ENCODE data around the gene PHF23. TPM values are rescaled to one million over a fixed set of nuclear protein-coding genes. Genes with fewer than 3 reads are reported as not detected.
A peak's percentile ranks its signal among the peaks of the same experiment; 100 is the strongest.

Gene PHF23
- polyA plus RNA-seq, 3 donors = 51.3 to 65.8 (median 53.1) TPM

DNA sequence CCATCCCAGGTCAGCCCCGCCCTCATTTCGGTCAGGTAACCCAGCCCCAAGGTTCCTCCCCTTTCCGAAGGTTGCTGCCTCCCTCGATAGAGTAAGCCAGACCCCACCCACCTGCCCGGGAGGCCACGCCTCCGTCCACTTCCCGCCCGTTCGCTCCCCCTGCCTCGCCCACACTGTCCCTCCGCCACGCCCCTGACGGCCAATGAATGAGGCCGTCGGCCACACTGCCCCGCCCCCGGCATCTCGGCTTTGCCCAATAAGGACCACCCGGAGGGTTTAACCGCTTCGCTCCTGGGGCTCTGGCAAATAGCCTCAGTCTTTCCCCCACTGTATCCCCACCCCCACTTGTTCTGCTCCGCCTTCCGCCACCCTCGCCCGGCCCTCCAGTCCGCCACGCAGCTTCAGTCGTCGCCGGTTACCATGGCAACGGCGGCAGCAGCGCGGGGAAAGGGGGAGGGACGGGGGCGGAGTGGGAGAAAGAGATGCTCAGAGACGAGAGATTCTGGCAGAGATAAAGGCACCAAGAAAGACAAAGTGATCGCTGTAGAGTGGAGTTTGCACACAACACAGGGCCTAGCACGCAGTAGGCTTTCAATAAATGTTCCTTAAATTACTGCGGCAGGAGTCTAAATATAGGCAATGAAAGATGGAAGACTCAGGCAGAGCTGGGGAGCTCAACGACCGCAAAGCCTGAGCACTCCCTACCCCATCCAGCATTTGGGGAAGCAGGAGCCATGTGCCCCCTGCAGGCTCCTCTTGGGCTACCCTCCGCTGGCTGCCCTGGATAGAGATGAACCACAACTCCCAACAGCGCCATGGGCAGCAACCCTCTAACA is 24.7 kb downstream of the PHF23 start:
- peak in 10 of 11 donors; percentile 94 to 98 (median 98) for DNase-seq (ENCODE audit: extremely low read depth in 1 of 11, low read depth in 9 of 11, low spot score in 4 of 11)

DNA sequence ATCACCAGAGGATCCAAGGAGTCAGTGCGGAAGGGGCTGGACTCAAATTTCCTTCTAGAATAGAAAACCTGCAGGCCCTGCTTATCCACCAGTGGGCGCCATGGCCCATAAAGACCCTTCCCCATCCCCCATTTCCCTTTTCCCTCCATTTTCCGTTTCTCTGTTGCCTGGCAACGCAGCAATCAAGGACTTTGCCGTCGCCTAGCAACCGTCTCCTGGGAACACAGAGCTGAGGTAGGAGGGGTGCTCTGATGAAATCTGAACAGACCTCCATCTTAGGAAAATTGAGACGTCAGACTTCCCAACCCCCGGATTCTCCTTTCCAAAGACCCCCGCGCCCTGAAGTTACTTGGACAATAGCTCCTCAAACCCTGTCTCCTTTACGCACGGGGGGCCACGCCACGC is 25.4 kb downstream of the PHF23 start:
- DNase-seq (ENCODE audit: extremely low read depth in 1 of 11, low read depth in 9 of 11, low spot score in 4 of 11) = peak in 10 of 11 donors; percentile 84 to 95 (median 90)

DNA sequence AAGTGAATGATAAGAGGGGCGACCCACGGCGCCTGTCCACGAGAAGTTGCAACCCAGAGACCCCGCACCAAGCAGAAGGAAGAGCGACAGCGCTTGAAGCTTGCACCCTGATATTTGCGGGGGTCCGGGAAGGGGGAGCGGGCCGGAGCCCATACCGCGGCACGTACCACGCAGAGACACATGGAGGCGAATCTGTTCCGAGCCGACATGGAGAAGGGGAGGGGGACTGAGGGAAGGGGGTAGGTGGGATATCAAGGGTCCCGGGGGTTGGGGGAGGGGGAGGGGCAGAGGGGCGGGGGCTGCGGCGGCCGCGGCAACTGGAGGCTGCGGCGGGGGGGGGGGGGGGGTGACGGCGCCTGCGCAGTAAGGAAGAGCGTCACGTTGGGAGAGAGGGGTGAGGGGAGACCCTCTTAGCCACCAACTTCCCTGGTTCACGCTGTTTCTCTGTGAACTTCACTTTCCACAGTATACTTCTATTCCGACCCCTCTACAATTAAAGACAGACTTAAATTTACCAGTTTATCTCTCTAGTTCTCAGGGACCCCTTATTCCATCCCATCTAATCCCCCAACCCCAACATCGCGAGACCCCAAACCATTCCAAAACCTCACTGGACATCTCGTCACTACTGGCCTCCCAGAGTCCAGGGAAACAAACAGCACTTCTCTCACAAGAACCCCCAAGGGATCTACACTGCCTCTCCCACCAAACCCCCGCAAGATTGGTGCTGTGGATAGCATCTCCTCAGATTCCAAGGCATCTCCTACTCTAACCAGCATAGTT is 27.6 kb downstream of the PHF23 start:
- DNase-seq (ENCODE audit: extremely low read depth in 1 of 11, low read depth in 9 of 11, low spot score in 4 of 11) = no peak

DNA sequence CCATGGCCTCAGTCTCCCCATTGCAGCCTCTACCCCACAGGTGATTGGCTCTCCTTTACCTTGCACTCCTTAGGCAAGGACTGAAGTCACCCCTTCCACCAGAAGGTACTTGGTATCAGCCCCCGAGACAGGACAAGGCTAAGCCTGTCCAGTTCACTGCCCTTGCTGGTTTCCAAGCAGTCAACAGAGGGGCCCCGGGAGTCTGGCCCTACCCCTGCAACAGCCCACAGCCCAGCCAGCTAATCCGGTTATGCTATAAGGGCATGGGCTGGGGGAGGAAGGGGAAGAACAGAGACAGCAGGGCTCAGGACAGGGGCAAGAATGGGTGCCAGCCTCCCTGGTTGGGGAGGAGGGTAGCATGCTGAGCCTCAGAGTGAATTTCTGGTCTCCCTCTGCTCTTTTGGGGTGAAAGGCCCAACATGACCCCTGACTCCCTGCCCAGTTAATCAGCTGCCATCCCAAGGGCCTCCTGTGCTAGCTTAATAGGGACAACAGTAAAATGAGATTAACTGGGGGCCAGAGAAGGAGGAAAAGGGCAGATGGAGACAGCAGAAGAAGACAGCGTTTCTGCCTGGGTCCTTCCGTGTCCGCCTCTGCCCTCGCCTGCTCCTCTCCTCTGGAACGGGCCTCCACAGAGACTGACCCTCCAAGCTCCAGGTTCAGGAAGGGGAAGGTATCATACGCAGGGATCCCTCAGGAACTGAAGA is 30.4 kb downstream of the PHF23 start:
- DNase-seq (ENCODE audit: extremely low read depth in 1 of 11, low read depth in 9 of 11, low spot score in 4 of 11) = no peak

DNA sequence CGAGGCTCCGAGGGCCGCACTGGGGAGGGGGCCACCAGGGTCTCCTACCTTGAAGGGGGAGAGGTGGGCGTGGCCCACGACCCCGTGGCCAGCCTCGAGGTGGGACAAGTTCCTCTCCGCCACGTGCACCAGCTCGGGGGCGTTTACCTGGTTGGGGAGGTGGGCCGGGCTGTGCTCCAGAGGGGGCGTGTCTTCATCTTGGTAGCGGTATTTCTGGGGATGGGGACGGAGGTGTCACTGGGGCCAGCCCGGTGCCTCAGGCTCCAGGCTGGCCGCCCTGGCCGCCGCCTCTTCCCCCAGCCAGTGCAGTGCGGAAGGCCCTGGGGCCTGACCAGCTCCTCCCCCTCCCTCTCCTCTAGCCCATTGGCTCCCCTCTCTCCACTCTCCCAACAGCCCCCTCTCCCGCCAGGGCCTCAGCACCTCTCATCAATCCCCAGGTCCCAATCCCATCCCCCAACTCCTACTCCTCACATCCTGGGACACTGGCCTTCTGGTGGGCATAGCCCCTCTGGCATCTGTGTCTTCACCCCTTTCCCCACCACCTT is 31.2 kb downstream of the PHF23 start:
- no peak for DNase-seq (ENCODE audit: extremely low read depth in 1 of 11, low read depth in 9 of 11, low spot score in 4 of 11)

DNA sequence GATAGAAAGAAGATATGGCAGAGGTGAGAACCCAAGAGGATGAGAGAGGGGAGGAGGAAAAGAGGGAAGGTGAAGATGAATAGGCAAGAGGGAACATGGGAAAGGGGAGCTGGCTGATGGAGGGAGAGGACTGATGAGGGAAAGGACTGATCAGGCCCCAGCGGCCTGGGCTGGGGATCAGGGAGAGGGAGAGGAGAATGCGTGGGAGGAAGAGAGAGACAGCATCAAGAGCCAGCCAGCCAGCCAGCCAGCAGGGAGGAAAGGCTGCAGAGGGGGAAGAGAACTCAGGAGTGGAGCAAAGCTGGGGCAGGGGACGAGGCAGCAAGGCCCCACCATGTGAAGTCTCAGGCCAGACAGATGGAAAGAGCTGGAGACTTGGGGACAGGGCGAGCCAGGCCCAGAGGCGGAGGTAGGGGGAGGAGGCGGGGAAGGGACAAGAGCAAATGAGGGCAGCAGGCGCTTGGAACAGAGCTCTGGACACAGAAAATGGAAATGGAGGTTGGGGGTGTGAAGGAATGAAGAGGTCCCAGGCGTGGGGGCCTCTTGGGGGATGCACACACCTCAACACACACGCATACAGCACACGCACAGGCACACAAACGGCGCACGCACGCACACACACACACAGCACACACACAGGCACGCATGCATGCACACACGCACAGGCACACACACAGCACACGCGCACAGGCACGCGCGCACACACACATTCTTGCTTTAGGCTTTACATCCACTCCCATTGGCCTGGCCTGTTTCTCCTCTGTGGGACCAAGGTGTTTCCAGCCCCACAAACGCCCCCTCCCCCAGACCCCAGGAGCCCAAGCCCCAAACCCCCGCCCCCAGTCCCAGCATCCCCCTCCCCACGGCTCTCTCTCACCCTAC is 31.9 kb downstream of the PHF23 start:
- no peak for DNase-seq (ENCODE audit: extremely low read depth in 1 of 11, low read depth in 9 of 11, low spot score in 4 of 11)

DNA sequence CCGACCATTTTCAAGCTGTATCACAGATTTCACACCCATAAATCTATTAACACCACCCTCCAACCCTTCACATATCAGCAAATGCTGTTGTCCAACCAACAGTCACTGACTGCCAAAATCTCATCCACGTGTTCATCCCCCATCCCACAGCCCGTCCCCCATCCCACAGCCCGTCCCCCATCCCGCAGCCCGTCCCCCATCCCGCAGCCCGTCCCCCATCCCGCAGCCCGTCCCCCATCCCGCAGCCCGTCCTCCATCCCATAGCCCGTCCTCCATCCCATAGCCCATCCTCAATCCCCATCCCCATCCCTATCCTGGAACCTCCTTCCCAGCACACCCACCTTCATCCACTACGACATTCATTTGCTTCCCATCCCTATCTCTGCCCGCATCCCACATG is 33.7 kb downstream of the PHF23 start:
- DNase-seq (ENCODE audit: extremely low read depth in 1 of 11, low read depth in 9 of 11, low spot score in 4 of 11) = no peak

DNA sequence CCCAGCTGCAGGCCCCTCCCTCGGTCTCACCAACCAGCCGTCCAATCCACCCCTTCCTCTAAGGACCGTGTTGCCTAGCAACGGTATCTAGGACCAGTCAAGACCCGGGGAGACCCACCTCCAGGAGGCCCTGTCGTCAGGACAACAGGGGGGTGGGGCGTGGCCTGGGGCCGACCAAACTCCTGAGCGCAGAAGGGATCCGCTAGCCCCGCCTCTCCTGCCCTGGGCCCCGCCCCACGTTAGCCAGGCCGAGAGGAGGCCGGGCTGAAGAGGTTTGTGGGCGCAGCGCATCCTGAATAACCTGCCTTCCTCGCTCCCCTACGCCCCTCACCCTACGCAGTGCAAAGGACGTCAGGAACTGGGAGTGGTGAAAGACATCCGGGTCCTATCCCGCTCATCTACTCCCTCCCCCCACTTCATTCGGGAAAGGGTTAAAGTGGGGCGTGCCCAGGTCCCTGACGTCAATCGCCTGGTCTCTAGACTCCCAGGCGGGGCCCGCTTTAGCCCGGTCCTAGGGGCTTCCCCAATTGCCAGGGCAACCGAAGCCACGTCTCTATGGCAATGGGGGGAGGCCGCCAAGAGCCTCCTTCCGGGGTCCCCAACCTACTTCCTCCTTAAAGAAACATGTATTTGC is 34.3 kb downstream of the PHF23 start:
- peak in 9 of 11 donors; percentile 76 to 85 (median 80) for DNase-seq (ENCODE audit: extremely low read depth in 1 of 11, low read depth in 9 of 11, low spot score in 4 of 11)

DNA sequence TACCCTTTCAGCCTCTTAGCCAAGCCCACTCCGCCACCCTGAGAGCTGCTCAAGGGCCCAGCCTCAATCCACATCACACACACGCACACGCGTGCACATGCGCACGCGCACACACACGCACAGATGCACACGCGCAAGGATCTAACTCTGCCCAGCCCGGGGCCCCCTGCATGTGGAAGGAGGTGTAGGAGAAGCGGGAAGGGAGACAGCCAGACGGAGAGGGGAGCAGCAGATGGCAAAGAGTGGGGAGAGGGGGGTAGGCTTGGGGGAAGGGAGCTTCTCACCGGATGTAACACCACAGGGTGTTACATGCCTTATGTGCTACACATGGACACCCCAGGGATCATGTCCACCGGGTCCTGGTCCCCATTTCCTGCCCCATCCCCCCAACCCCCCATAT is 34.9 kb downstream of the PHF23 start:
- no peak for DNase-seq (ENCODE audit: extremely low read depth in 1 of 11, low read depth in 9 of 11, low spot score in 4 of 11)

DNA sequence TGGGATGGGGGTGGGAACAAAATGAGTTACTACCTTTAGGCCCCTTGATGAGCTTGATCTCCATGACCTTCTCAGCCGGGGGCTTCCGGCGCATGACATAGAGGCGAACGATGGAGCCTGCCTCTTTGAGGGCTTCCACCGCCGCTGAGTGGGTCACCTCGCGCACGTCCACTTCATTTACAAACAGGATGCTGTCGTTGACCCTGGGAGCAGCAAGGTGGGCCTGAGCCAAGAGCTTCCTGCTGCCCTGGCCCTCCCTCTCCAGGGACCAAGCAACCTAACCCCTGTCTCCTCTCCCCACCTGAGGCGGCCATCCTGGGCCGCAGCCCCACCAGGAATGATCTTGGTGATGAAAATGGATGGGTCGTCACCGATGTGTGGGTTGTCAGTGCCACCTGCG is 35.9 kb downstream of the PHF23 start:
- no peak for DNase-seq (ENCODE audit: extremely low read depth in 1 of 11, low read depth in 9 of 11, low spot score in 4 of 11)

DNA sequence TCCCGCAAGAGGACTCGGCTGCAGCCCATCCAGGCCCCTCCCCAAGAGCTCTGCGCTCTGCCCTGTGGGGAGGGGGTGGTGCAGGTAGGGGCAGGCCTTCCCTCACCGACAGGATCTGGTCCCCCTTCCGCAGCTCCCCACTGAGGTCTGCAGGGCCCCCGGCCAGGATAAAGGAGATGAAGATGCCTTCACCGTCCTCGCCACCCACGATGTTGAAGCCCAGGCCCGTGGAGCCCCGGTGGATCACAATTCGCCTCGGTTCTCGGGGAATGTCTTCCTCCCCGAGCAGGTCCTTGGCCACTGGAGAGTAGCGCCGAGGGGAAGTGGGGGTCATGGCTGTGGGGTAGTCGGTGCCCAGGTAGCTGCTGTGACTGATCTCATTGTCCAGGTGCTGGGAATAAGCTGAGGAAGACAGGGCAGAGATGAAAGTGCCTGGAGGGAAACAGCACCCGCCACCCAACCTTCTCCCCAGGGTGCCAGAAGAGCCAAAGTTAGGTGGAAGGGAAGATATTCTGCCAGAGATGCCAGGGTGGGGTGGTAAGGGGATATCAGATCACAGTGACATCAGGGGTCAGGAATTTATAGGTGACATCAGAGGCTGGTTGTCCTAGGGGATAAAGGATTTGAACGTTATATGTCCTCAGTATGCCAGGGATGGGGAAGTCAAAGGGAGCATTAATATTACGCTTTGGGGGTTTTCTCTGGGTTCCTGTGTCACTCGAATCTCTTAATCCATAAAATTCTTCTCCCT is 42.4 kb downstream of the PHF23 start:
- no peak for DNase-seq (ENCODE audit: extremely low read depth in 1 of 11, low read depth in 9 of 11, low spot score in 4 of 11)

DNA sequence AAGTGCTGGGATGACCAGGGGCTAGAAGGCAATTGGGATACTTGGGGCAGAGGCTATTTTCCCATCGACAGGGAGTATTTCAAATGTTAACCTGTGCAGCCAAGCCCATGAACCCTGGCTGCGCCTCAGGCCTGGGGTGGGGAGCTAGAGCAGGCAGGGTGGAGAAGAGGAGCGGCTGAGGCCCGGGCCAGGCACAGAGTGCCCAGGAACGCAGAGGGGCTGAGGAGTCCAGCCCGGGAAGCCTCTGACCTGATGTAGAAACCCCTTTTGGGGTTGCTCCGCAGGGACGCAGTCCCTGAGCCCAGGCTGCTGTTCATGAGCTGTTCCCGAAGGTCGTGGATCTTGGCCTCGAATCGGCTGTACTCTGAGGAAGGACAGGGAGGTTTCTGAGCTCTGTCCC is 43.3 kb downstream of the PHF23 start:
- no peak for DNase-seq (ENCODE audit: extremely low read depth in 1 of 11, low read depth in 9 of 11, low spot score in 4 of 11)

DNA sequence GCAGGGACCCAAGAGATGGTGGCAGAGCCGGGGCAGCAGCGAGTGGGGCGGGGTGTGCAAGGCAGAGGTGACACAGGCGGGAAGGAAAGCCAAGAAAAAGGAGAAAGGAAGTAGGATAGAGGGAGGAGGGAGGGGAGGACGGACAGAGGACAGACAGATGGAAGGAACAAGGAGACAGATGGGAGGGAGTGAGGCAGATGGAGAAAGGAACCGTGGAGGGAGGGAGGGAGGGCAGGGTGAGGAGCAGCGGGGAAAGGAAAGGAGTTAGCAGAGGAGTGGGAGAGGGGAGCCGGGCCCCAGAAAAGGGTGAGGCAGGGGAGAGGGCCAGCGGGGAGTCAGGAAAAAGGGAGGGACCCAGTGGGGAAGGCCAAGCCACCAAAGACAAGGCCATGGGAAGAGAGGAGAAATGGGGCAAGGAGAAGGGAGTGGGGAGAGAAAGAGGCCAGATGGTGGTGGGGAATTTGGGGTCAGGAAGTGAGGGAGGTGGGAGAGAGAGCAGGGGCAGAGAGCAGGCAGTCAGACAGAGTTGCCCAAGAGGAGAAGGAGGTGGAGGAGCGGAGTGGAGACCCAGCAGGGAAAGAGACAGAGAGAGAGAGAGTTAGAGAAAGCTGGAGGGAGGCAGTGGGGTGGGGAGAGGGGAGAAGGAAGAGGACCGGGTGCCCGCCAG is 46.9 kb downstream of the PHF23 start:
- DNase-seq (ENCODE audit: extremely low read depth in 1 of 11, low read depth in 9 of 11, low spot score in 4 of 11) = no peak

DNA sequence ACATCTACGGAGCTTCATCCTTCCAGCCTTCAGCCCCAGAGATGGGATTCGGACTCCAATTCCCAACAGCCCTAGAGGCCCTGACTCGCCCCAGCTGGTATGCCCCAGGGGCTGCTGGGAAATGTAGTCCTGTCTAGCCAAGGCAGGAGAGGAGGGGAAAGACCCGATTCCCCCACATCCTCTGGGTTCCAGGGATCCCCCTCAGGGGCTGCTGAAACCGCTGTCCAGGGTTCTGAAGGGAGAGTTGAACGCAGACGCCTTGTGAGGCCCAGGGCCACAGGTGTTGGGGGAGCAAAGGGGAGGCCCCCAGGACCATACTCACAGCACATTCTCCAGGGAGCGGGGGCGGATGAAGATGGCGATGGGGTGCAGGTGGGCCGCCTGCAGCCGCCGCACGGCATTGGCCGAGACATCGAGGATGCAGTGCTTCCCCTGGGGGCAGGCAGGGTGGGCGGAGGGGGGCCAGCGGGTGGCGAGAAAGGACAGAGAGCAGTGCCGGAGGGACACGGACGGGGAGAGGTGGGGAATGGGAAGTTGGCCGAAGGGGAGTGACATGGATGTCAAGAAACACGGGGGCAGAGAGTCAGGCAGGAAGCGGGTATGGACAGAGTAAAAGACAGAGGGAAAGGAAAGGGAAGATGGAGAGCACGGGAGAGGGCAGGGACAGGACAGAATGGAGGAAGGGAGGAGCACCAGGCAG is 47.5 kb downstream of the PHF23 start:
- no peak for DNase-seq (ENCODE audit: extremely low read depth in 1 of 11, low read depth in 9 of 11, low spot score in 4 of 11)

DNA sequence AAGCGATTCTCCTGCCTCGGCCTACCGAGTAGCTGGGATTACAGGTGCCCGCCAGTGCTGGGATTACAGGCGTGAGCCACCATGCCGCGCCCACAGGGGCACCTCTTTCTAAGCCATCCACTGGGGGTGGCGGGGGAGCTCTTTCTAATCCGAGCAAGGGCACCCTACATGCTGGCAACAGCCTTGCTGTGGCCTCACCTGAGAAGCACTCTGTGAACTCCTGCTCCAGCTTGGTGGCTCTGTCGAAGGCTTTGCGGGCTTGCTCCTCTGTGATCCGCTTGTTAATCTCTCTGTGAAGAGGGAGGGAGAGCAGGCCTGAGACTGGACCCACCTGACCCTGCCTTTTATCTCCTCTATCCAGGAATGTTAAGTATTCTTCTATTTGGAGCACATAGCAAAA is 48.2 kb downstream of the PHF23 start:
- DNase-seq (ENCODE audit: extremely low read depth in 1 of 11, low read depth in 9 of 11, low spot score in 4 of 11) = no peak

DNA sequence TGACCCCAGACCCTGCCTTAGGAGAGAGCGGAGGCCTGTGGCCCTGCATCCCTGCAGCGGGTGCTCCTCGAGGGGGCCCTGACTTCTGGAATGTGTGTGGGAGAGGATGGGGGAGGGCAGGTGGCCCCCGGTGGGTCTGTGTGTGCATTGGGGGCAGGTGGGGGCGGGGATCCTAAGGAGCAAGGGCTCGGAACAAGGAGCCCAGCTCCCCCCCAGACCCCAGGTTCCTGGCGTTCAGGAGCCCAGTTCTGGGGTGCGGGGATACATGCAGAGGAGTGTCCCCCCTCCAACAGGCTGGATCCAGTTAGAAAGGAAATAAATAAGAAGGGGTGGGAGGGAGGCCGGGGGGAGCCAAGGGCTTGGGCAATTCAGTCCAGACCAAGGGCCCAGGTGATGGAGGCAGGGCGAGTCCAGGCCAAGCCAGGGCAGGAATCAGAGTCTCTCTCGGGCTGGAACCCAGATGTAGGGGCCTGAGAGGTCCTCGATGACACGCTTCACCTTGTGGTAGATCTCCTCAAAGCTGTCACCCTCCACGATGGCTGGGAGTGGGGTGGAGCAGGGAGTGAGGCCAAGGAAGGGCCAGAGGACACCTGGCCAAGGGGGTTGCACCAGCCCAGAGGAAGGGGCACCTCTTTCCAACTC is 48.9 kb downstream of the PHF23 start:
- DNase-seq (ENCODE audit: extremely low read depth in 1 of 11, low read depth in 9 of 11, low spot score in 4 of 11) = no peak
